BJ (cell line): ENCODE results near the gene MTHFD2L. TPM values are rescaled to one million over a fixed set of nuclear protein-coding genes. Genes with fewer than 3 reads are reported as not detected.

Source experiments
- CTCF ChIA-PET: fragments of 350-600 bp; formaldehyde crosslinking; extraction: SDS; loops from one replicate; lab custom pipeline; 2021; ENCODE audit warnings: antibody characterized with exemption, inconsistent platforms; lab: Yijun Ruan, JAX
- POLR2A ChIA-PET: fragments of 300-600 bp; sonication (Branson Sonifier 250); formaldehyde crosslinking; extraction: SDS; loops from one replicate; lab custom pipeline; 2021; ENCODE audit warnings: antibody characterized with exemption; lab: Charles Lee
- DNase-seq: peaks from one replicate; pipeline ENCODE4 v3.0.0-alpha.2; 2011; ENCODE audit warnings: low read depth
- H3K27me3 ChIP-seq: 2 replicates; pipeline ENCODE4 v1.6.0; 2011; ENCODE audit warnings: low read length; ENCODE audit not compliant: control insufficient read depth, insufficient read depth
- H3K36me3 ChIP-seq: 2 replicates; pipeline ENCODE4 v1.5.1; 2011; ENCODE audit warnings: low read length; ENCODE audit not compliant: control insufficient read depth, insufficient read depth
- H3K4me3 ChIP-seq: 2 replicates; pipeline ENCODE4 v1.5.1; 2011; ENCODE audit warnings: low read depth, mild to moderate bottlenecking, control low read depth, low read length
- CTCF ChIP-seq: IDR thresholded peaks from 2 replicates; pipeline ENCODE4 v1.5.1; 2011; ENCODE audit warnings: low read depth, mild to moderate bottlenecking, control low read depth, inconsistent platforms, low read length, moderate library complexity; ENCODE audit not compliant: insufficient read depth
- polyA plus RNA-seq: library from polyadenylated mRNA; depleted of rRNA; stranded (reverse); fragments of >200 nt; gene quantifications from 2 replicates; pipeline ENCODE4 v1.2.3, GENCODE V29; 2011

The MTHFD2L gene
- polyA plus RNA-seq, 1 experiment: 1.7 TPM

- DNase-seq: no peak
- no peaks in the 10 kb centered on the region for H3K36me3 ChIP-seq
- H3K4me3 ChIP-seq: no peak overlapping the region
- TF ChIP-seq CTCF: no peak
- ChIA-PET POLR2A (interaction anchor here (0.6 kb wide), 1 partner anchor 23 kb away, joined by 3 read pairs; no protein-coding TSS in a partner anchor), CTCF (interaction anchor here (1.9 to 2.0 kb wide), 2 partner anchors 11 to 72 kb away, joined by 6 to 8 read pairs; partner anchors contain the start of genes CXCL2 and CXCL3)
- H3K27me3 ChIP-seq: no peaks in the 10 kb centered on the region
Observed at GRCh38 chr4:74110670-74111069, 47.2 kb upstream of the MTHFD2L start.

GRCh38 chr4:74111306-74111975, 46.5 kb upstream of the MTHFD2L start:
- no peak overlapping the region for H3K4me3 ChIP-seq
- no peak for TF ChIP-seq CTCF
- H3K36me3 ChIP-seq: no peaks in the 10 kb centered on the region
- DNase-seq: no peak
- POLR2A ChIA-PET: no interaction called here
- CTCF ChIA-PET: no interaction called here
- H3K27me3 ChIP-seq: no peaks in the 10 kb centered on the region

- POLR2A ChIA-PET: no interaction called here
- no peak for TF ChIP-seq CTCF
- H3K36me3 ChIP-seq: no peaks in the 10 kb centered on the region
- no peaks in the 10 kb centered on the region for H3K27me3 ChIP-seq
- no peak for DNase-seq
- H3K4me3 ChIP-seq: no peak overlapping the region
- CTCF ChIA-PET: interaction anchor here (0.5 kb wide), 1 partner anchor 157 kb away, joined by 3 read pairs; no protein-coding TSS in a partner anchor
Observed at GRCh38 chr4:74111990-74112389, 45.9 kb upstream of the MTHFD2L start.

GRCh38 chr4:74112399-74113105, 45.4 kb upstream of the MTHFD2L start:
- ChIA-PET POLR2A (no interaction called here), CTCF (interaction anchor here (0.5 kb wide), 1 partner anchor 157 kb away, joined by 3 read pairs; no protein-coding TSS in a partner anchor)
- H3K4me3 ChIP-seq: no peak overlapping the region
- TF ChIP-seq CTCF: no peak
- H3K27me3 ChIP-seq: no peaks in the 10 kb centered on the region
- no peaks in the 10 kb centered on the region for H3K36me3 ChIP-seq
- DNase-seq: no peak

GRCh38 chr4:74114234-74114633, 43.7 kb upstream of the MTHFD2L start:
- ChIA-PET POLR2A (interaction anchor here (0.7 kb wide), 1 partner anchor 15 kb away, joined by 3 read pairs; the partner anchor contains the start of gene CXCL2), CTCF (interaction anchor here (1.8 kb wide), 1 partner anchor 21 kb away, joined by 7 read pairs; no protein-coding TSS in a partner anchor)
- no peaks in the 10 kb centered on the region for H3K27me3 ChIP-seq

More at GRCh38 chr4:74114234-74114633, 43.7 kb upstream of the MTHFD2L start:
- no peak for TF ChIP-seq CTCF
- peak; percentile 70 for DNase-seq
- Histone ChIP-seq H3K4me3 (no peak overlapping the region), H3K36me3 (no peaks in the 10 kb centered on the region)
